IMR-90 (cell line): Measurements from ENCODE around the gene KMT2B. TPM values are rescaled to one million over a fixed set of nuclear protein-coding genes. Genes with fewer than 3 reads are reported as not detected.

Experiments
- ATAC-seq: fragments of 200-7000 bp; cut with Tn5 transposase; 2 replicates; pipeline ENCODE4 v1.9.1; 2020; ENCODE audit warnings: low read depth, mild to moderate bottlenecking, moderate library complexity
- BruUV-seq: library from RNA; stranded (reverse); fragments of 400-500 nt; replicated peaks from 2 replicates; lab custom pipeline; 2021; lab: Mats Ljungman, UMichigan
- CTCF ChIA-PET: fragments of 300-600 bp; formaldehyde crosslinking; extraction: SDS; loops from one replicate; lab custom pipeline; 2021; ENCODE audit warnings: antibody characterized with exemption; lab: Yijun Ruan, JAX
- POLR2A ChIA-PET: fragments of 300-600 bp; sonication (Branson Sonifier 250); formaldehyde crosslinking; loops from one replicate; lab custom pipeline; 2022; ENCODE audit warnings: antibody characterized with exemption; ENCODE audit not compliant: unreplicated experiment; lab: Charles Lee
- DNase-seq: peaks from one replicate; pipeline ENCODE4 v3.0.0; 2013
- H2AFZ ChIP-seq: replicated peaks from 2 replicates; pipeline ENCODE3; 2013; ENCODE audit warnings: low read length, mild to moderate bottlenecking; ENCODE audit not compliant: poor library complexity
- H2AK5ac ChIP-seq: 2 replicates; pipeline ENCODE4 v1.6.1; 2013; ENCODE audit warnings: low read depth, low read length, inconsistent platforms
- H2AK9ac ChIP-seq: replicated peaks from 2 replicates; pipeline ENCODE3; 2013; ENCODE audit warnings: mild to moderate bottlenecking, low read depth, low read length, moderate library complexity; ENCODE audit not compliant: poor library complexity
- H2BK120ac ChIP-seq: 2 replicates; pipeline ENCODE4 v1.6.1; 2013; ENCODE audit warnings: low read depth, low read length, inconsistent platforms
- H2BK15ac ChIP-seq: 3 replicates; pipeline ENCODE4 v1.6.1; 2013; ENCODE audit warnings: low read depth, low read length, inconsistent platforms
- H2BK20ac ChIP-seq: 2 replicates; pipeline ENCODE4 v1.6.1; 2013; ENCODE audit warnings: low read depth, mild to moderate bottlenecking, inconsistent platforms, low read length, moderate library complexity
- H2BK5ac ChIP-seq: 2 replicates; pipeline ENCODE4 v1.6.1; 2013; ENCODE audit warnings: mild to moderate bottlenecking, low read depth, low read length, inconsistent platforms; ENCODE audit not compliant: poor library complexity, severe bottlenecking
- H3K14ac ChIP-seq: replicated peaks from 2 replicates; pipeline ENCODE4 v1.6.1; 2013; ENCODE audit warnings: low read depth, low read length, inconsistent platforms
- H3K18ac ChIP-seq: 2 replicates; pipeline ENCODE4 v1.6.1; 2013; ENCODE audit warnings: low read depth, low read length, control low read depth
- H3K23ac ChIP-seq: 2 replicates; pipeline ENCODE4 v1.6.1; 2013; ENCODE audit warnings: low read depth, low read length, inconsistent platforms
- H3K27ac ChIP-seq: 2 replicates; pipeline ENCODE4 v1.5.1; 2013; ENCODE audit warnings: mild to moderate bottlenecking, control low read depth, low read length; ENCODE audit not compliant: insufficient read depth
- H3K27me3 ChIP-seq: 2 replicates; pipeline ENCODE4 v1.6.1; 2013; ENCODE audit warnings: low read length; ENCODE audit not compliant: control insufficient read depth, insufficient read depth
- H3K36me3 ChIP-seq: 2 replicates; pipeline ENCODE4 v1.6.1; 2013; ENCODE audit warnings: low read length, mixed read lengths; ENCODE audit not compliant: control insufficient read depth, insufficient read depth
- H3K4ac ChIP-seq: 2 replicates; pipeline ENCODE4 v1.6.1; 2013; ENCODE audit warnings: low read depth, low read length, inconsistent platforms
- H3K4me1 ChIP-seq: 2 replicates; pipeline ENCODE4 v1.6.1; 2013; ENCODE audit warnings: low read length, mixed read lengths; ENCODE audit not compliant: control insufficient read depth, insufficient read depth
- H3K4me2 ChIP-seq: 2 replicates; pipeline ENCODE4 v1.6.1; 2013; ENCODE audit warnings: low read depth, mild to moderate bottlenecking, control low read depth, low read length, moderate library complexity
- H3K4me3 ChIP-seq: 2 replicates; pipeline ENCODE4 v1.5.1; 2013; ENCODE audit warnings: low read depth, mild to moderate bottlenecking, control low read depth, low read length, moderate library complexity; ENCODE audit not compliant: insufficient read depth
- H3K56ac ChIP-seq: 2 replicates; pipeline ENCODE4 v1.6.1; 2013; ENCODE audit warnings: low read length, inconsistent platforms; ENCODE audit not compliant: insufficient read depth; ENCODE audit errors: extremely low read depth
- H3K79me1 ChIP-seq, 2 experiments: 2 replicates each; pipeline ENCODE4 v1.6.1; 2013; ENCODE audit warnings: low read length in 2 of 2, inconsistent platforms in 1 of 2, low read depth in 1 of 2
- H3K9ac ChIP-seq: 2 replicates; pipeline ENCODE4 v1.6.1; 2013; ENCODE audit warnings: low read depth, low read length, control low read depth
- H3K9me1 ChIP-seq: 2 replicates; pipeline ENCODE4 v1.6.1; 2013; ENCODE audit warnings: low read length, inconsistent platforms; ENCODE audit not compliant: insufficient read depth
- H3K9me3 ChIP-seq: 2 replicates; pipeline ENCODE4 v1.6.1; 2013; ENCODE audit warnings: low read length; ENCODE audit not compliant: control insufficient read depth, insufficient read depth
- H4K20me1 ChIP-seq: 2 replicates; pipeline ENCODE4 v1.6.1; 2013; ENCODE audit warnings: low read length, inconsistent platforms; ENCODE audit not compliant: insufficient read depth
- H4K5ac ChIP-seq: 2 replicates; pipeline ENCODE4 v1.6.1; 2013; ENCODE audit warnings: mild to moderate bottlenecking, low read depth, low read length, control low read depth
- H4K8ac ChIP-seq, 2 experiments: 2 replicates each; pipeline ENCODE4 v1.6.1; 2013; ENCODE audit warnings: low read depth in 2 of 2, low read length in 2 of 2, control low read depth in 1 of 2, inconsistent platforms in 1 of 2
- H4K91ac ChIP-seq: 2 replicates; pipeline ENCODE4 v1.6.1; 2013; ENCODE audit warnings: low read depth, low read length, inconsistent platforms; ENCODE audit not compliant: insufficient read depth
- MXI1 ChIP-seq: IDR thresholded peaks from 2 replicates; pipeline ENCODE4 v1.6.1; 2012; ENCODE audit warnings: low read depth, mild to moderate bottlenecking, low read length, moderate library complexity, borderline replicate concordance
- NFE2L2 ChIP-seq: fragments of 150-350 bp; IDR thresholded peaks from 2 replicates; pipeline ENCODE4 v1.6.1; 2016; ENCODE audit warnings: low read depth, mild to moderate bottlenecking, low read length
- SMC3 ChIP-seq: fragments of 150-350 bp; IDR thresholded peaks from 2 replicates; pipeline ENCODE4 v1.6.1; 2016; ENCODE audit warnings: low read depth, mild to moderate bottlenecking, antibody characterized with exemption, low read length, moderate library complexity
- WGBS, 2 experiments: methylation state at CpG; one replicate each; pipeline versions ENCODE4 v1.1.5 to v1.1.7; 2013; ENCODE audit warnings: missing lambda C conversion rate in 2 of 2; ENCODE audit not compliant: insufficient read length in 1 of 2; ENCODE audit errors: extremely low coverage in 2 of 2; 5-methylcytosine and 5-hydroxymethylcytosine counted together
- dilution Hi-C: fragments of 300-500 bp; cut with HindIII; formaldehyde crosslinking; loops from one replicate; pipeline ENCODE4 v1.14.3; 2018; ENCODE audit warnings: low sequenced_read_pairs; ENCODE audit not compliant: unreplicated experiment
- in situ Hi-C: fragments of 300-500 bp; cut with MboI; formaldehyde crosslinking; loops from 3 replicates; pipeline ENCODE4 v1.14.3; 2019; ENCODE audit warnings: low sequenced_read_pairs, inconsistent platforms, mixed read lengths
- intact Hi-C: fragments of 100-400 bp; cut with micrococcal nuclease; formaldehyde crosslinking; loops from 2 replicates; pipeline ENCODE4 v1.10.0; 2022
- polyA plus RNA-seq, 3 experiments: library from polyadenylated mRNA; depleted of rRNA; stranded (reverse); fragments of >200 nt; gene quantifications; 2 replicates each; pipeline ENCODE4 v1.2.3, GENCODE V29; 2012; ENCODE audit warnings: low replicate concordance in 1 of 3
- total RNA-seq: library from RNA; depleted of rRNA; stranded (reverse); fragments of >200 nt; gene quantifications from 2 replicates; pipeline ENCODE4 v1.2.3, GENCODE V29; 2012

The KMT2B gene
- total and polyA plus RNA-seq, 2 of the 4 experiments (the other 2 are of a cell fraction), result 3.0 to 30.7 TPM

DNA sequence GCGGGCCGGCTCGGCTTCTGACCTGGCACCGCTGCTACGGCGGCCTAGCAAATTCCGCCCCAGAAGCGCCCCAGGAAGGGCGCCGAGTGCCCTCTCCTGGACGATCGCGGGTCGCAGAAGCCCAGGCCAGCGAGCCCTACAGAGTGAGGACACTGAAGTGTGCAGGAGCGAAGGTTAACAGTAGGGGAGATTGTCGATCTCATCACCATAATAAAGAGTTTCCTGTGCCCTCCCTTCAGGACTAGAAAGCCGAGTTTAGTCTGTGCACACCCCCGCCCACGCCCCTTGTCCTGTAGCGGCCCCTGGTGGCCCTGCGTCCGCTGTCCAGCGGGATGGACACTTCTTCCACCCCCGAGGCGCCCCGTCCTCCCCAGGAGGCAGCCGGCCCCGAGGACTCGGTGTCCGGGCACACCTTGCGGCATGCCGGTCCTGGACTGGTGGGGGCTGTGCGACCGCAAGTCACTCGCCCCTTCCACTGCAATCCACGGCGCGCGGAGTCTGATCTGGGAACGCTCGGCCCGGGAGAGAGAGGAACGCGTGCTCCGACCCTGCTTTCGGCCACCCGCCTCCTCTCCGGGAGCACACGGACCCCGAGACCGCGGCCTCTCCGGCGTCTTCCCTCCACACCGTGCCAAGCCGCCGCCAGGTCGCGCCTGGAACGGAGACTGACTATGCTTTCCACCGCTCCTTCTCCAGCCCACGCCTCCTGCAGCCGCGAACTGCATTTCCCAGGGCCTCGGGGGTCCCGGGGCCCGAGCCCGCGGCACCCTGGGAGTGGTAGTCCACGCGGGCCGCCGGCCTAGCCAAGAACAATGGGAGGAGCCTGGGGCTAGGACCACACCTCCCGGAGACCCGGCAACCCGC is 770 bp upstream of the KMT2B start (continued):
- TF ChIP-seq SMC3 (peak; percentile 62; the same call in 1 of the 2 replicates), NFE2L2 (no peak)

DNA sequence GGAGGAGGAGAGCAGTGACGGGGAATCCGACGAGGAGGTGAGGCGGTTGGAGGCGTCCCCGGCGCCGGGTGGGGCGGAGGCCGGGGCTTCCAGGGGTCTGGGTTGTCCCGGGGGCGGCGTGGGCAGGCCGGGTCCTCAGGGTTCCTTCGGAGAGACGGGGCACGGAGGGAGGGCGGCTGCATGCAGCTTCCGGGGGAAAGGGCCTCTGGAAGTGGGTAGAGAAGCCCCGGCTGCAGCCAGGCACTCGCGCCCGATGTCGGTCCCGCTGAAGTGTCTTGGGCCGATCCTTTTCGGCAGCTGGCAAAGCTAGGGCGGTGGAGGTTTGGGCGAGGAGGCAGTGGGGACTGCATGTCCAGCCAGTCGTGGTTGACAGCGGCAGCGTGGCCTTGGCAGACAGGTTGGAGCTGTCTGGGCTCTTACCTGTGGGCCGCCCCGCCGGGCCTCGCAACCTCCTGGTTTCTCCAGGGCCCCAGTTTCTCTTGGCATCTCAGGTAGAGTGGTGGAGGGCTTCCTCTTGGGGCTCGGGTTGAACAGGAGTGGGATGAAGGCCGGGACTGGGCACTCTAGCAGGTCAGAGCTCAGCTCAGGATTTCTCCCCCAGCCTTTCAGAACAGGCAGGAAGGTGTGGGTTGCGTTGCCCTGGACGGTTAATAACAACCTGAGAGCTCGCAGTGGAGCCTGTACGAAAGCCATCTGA is 690 bp downstream of the KMT2B start:
- ChIA-PET POLR2A (no interaction called here), CTCF (interaction anchor here (0.9 kb wide), 1 partner anchor 13 kb away, joined by 3 read pairs; no protein-coding TSS in a partner anchor)
- H2BK20ac ChIP-seq, result no peak overlapping the region
- H3K4ac ChIP-seq, result peak overlapping the region; percentile 90
- no peak overlapping the region for H3K18ac ChIP-seq
- peak overlapping the region; percentile 91 for H3K4me2 ChIP-seq
- dilution Hi-C loops (no loop called here), intact Hi-C loops (no loop called here), in situ Hi-C loops (loop anchor here (5.0 kb wide), 1 partner anchor 171 kb away; the partner anchor contains the start of gene TMEM147)
- H3K4me3 ChIP-seq, result peak overlapping the region; percentile 97
- no peak overlapping the region; the same call in 1 of the 2 replicates for H4K91ac ChIP-seq
- peak overlapping the region; percentile 95 for H3K23ac ChIP-seq
- no peak overlapping the region for H2BK120ac ChIP-seq
- peak overlapping the region; percentile 91 for H2AK5ac ChIP-seq
- H3K9ac ChIP-seq, result peak overlapping the region; percentile 94
- H3K36me3 ChIP-seq, result peaks cover 27% of the 10 kb centered on the region
- H4K8ac ChIP-seq, result no peak overlapping the region
- peak overlapping the region; percentile 83 for H2AFZ ChIP-seq
- H4K20me1 ChIP-seq, result peaks cover 24% of the 10 kb centered on the region
- H2AK9ac ChIP-seq, result peak overlapping the region; percentile 98
- peak overlapping the region; percentile 96 for H3K14ac ChIP-seq
- H3K27me3 ChIP-seq, result no peaks in the 10 kb centered on the region
- peak; percentile 67; the same call in 1 of the 2 replicates for TF ChIP-seq MXI1
- TF ChIP-seq NFE2L2, result no peak
- ATAC-seq (peak; percentile 1; the same call in 1 of the 2 replicates), DNase-seq (no peak)
- H2BK5ac ChIP-seq, result peak overlapping the region; percentile 71
- WGBS, 2 experiments, result 3% methylated on average over 7 of the region's 42 CpGs; no CpG with 5 or more reads in 1 of the 2 experiments
- no peak overlapping the region for H2BK15ac ChIP-seq
- peaks cover 10 to 51% of the 10 kb centered on the region in 2 experiments; a peak in 3 of 4 replicates for H3K79me1 ChIP-seq
- H3K4me1 ChIP-seq, result peaks cover 14% of the 10 kb centered on the region
- peak overlapping the region; percentile 37; the same call in 1 of the 2 replicates for H4K5ac ChIP-seq
- H3K9me1 ChIP-seq, result no peaks in the 10 kb centered on the region; the same call in 1 of the 2 replicates
- BruUV-seq, result no TSS peak
- H3K56ac ChIP-seq, result 0 out of 2 replicates have a peak overlapping the region, but pooled peaks have one; percentile 35
- H3K9me3 ChIP-seq, result no peaks in the 10 kb centered on the region
- H3K27ac ChIP-seq, result peak overlapping the region; percentile 89
